H1 (cell line): Measurements from ENCODE around the gene BBS1.

Source experiments
- CTCF ChIP-seq, 3 experiments: IDR thresholded peaks; 1 replicate in 2 of 3; 2 replicates in 1 of 3; pipeline versions ENCODE4 v1.5.1 to v1.6.1; 2011; ENCODE audit warnings: low read length in 3 of 3, mild to moderate bottlenecking in 3 of 3, inconsistent platforms in 2 of 3, low read depth in 1 of 3, moderate library complexity in 1 of 3; ENCODE audit not compliant: insufficient read depth in 1 of 3; ENCODE audit errors: control extremely low read depth in 1 of 3
- MAX ChIP-seq: IDR thresholded peaks from 2 replicates; pipeline ENCODE4 v1.6.1; 2012; ENCODE audit warnings: inconsistent platforms
- NANOG ChIP-seq: IDR thresholded peaks from 2 replicates; pipeline ENCODE4 v1.6.1; 2011; ENCODE audit warnings: low read length, low read depth, mild to moderate bottlenecking, inconsistent platforms; ENCODE audit not compliant: insufficient read depth, poor library complexity, severe bottlenecking
- POLR2A ChIP-seq, 2 experiments: IDR thresholded peaks; 1 replicate in 1 of 2; 2 replicates in 1 of 2; pipeline ENCODE4 v1.6.1; 2011; ENCODE audit warnings: low read depth in 2 of 2, low read length in 2 of 2, mild to moderate bottlenecking in 2 of 2; ENCODE audit errors: control extremely low read depth in 1 of 2
- POLR2AphosphoS5 ChIP-seq: IDR thresholded peaks from 2 replicates; pipeline ENCODE4 v1.6.1; 2011; ENCODE audit warnings: low read depth, low read length
- RAD21 ChIP-seq, 2 experiments: IDR thresholded peaks in 1 of 2; conservative IDR thresholded peaks in 1 of 2; 2 replicates each; pipeline ENCODE4 v1.6.1; 2011; ENCODE audit warnings: low read depth in 2 of 2, low read length in 2 of 2, improper control_type of control experiment in 1 of 2, inconsistent platforms in 1 of 2, mild to moderate bottlenecking in 1 of 2, moderate library complexity in 1 of 2
- SIN3A ChIP-seq, 2 experiments: IDR thresholded peaks in 1 of 2; conservative IDR thresholded peaks in 1 of 2; 2 replicates each; pipeline ENCODE4 v1.6.1; 2011 to 2012; ENCODE audit warnings: low read length in 2 of 2, improper control_type of control experiment in 1 of 2, low read depth in 1 of 2, mild to moderate bottlenecking in 1 of 2
- SP2 ChIP-seq: IDR thresholded peaks from 2 replicates; pipeline ENCODE4 v1.6.1; 2012; ENCODE audit warnings: mild to moderate bottlenecking, low read length, inconsistent platforms

GRCh38 chr11:66472054-66472453, 38.4 kb upstream of the BBS1 start:
- TF ChIP-seq CTCF (IDR thresholded peaks at IDR 0.05; ENCODE audit: control extremely low read depth in 1 of 3, insufficient read depth in 1 of 3, low read depth in 1 of 3, low read length in 3 of 3) (no peak), POLR2A (IDR thresholded peaks at IDR 0.05; ENCODE audit: control extremely low read depth in 1 of 2, low read depth in 2 of 2, low read length in 2 of 2) (no peak), SP2 (no peak), POLR2AphosphoS5 (no peak), RAD21 (IDR thresholded peaks at IDR 0.05 in 1 of 2, conservative IDR thresholded peaks at IDR 0.05 in 1 of 2; ENCODE audit: low read depth in 2 of 2, low read length in 2 of 2) (no peak), SIN3A (conservative IDR thresholded peaks at IDR 0.05 in 1 of 2, IDR thresholded peaks at IDR 0.05 in 1 of 2; ENCODE audit: low read depth in 1 of 2, low read length in 2 of 2) (no peak), NANOG (no peak), MAX (no peak)
